Measurements from ENCODE around the gene RTN4R. TPM values are rescaled to one million over a fixed set of nuclear protein-coding genes. Genes with fewer than 3 reads are reported as not detected.

Gene RTN4R
- total and polyA plus RNA-seq, 2 of the 4 experiments (the other 2 are of a cell fraction): 0.18 to 0.94 TPM

DNA sequence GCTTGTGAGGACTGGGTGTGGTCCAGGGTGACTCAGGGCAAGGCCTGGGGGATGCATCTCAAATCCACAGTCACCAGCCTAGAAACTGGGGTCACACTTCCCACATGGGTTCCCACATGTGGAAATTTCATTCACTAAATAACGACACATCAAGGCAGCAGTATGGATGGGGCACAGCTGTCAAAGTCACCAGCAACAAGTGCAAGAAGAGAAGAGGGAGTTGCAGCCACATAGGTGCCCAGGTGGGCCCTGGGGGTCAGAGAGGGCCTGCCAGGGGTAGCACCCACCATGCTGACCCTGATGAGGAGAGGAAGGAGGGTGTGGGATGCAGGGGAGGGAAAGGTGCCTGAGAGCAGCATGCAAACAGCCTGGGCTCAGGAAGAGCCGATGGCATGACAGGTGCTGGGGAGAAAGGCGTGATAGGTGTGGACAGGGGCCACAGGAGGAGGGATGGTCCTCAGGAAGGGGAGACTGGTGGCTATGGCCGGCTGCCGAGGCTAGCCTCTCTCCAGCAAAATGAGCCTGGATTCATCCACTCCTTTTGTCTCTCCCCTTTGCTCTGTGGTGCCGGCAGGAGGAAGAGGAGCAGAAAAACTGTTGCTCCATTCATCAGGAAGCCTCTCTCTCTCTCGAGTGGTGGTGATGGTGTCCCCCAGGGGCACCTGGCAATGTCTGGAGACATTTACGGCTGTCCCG, 29.4 kb upstream of the RTN4R start:
- intact Hi-C loops (cut with micrococcal nuclease): no loop called here
- Histone ChIP-seq H4K5ac (ENCODE audit: low read depth, low read length) (no peak overlapping the region), H2AFZ (replicated peaks; ENCODE audit: low read length, poor library complexity) (peak overlapping the region; percentile 21), H2BK15ac (ENCODE audit: low read depth, low read length) (no peak overlapping the region), H4K8ac (ENCODE audit: low read depth in 2 of 2, low read length in 2 of 2) (no peak overlapping the region), H3K79me1 (ENCODE audit: low read depth in 1 of 2, low read length in 2 of 2) (no peaks in the 10 kb centered on the region), H3K9ac (ENCODE audit: low read depth, low read length) (no peak overlapping the region), H3K27me3 (ENCODE audit: control insufficient read depth, insufficient read depth, low read length) (peaks cover 46% of the 10 kb centered on the region), H2AK9ac (replicated peaks; ENCODE audit: low read depth, low read length, poor library complexity) (no peak overlapping the region), H3K23ac (ENCODE audit: low read depth, low read length) (no peak overlapping the region), H3K36me3 (ENCODE audit: control insufficient read depth, insufficient read depth, low read length) (no peaks in the 10 kb centered on the region), H3K4me3 (ENCODE audit: insufficient read depth, low read depth, low read length) (no peak overlapping the region), H3K56ac (ENCODE audit: extremely low read depth, insufficient read depth, low read length) (no peak overlapping the region), H3K14ac (replicated peaks; ENCODE audit: low read depth, low read length) (no peak overlapping the region), H2BK5ac (ENCODE audit: low read depth, low read length, poor library complexity, severe bottlenecking) (no peak overlapping the region), H2BK120ac (ENCODE audit: low read depth, low read length) (no peak overlapping the region), H3K4ac (ENCODE audit: low read depth, low read length) (no peak overlapping the region), H2BK20ac (ENCODE audit: low read depth, low read length) (no peak overlapping the region), H3K4me2 (ENCODE audit: low read depth, low read length) (no peak overlapping the region), H4K20me1 (ENCODE audit: insufficient read depth, low read length) (no peaks in the 10 kb centered on the region; the same call in none of the 2 replicates), H3K18ac (ENCODE audit: low read depth, low read length) (no peak overlapping the region), H3K4me1 (ENCODE audit: control insufficient read depth, insufficient read depth, low read length) (no peaks in the 10 kb centered on the region; the same call in 1 of the 2 replicates), H3K27ac (ENCODE audit: insufficient read depth, low read length) (no peak overlapping the region), H3K9me1 (ENCODE audit: insufficient read depth, low read length) (0 out of 2 replicates have a peak, but pooled peaks cover 2% of the 10 kb centered on the region), H3K9me3 (ENCODE audit: control insufficient read depth, insufficient read depth, low read length) (no peaks in the 10 kb centered on the region), H4K91ac (ENCODE audit: insufficient read depth, low read depth, low read length) (no peak overlapping the region), H2AK5ac (ENCODE audit: low read depth, low read length) (no peak overlapping the region; the same call in 1 of the 2 replicates)
- in situ Hi-C loops (cut with MboI; ENCODE audit: low sequenced_read_pairs): no loop called here
- DNase-seq (no peak), ATAC-seq (ENCODE audit: low read depth) (no peak)
- TF ChIP-seq RFX5 (IDR thresholded peaks at IDR 0.05; ENCODE audit: low read depth, low read length) (no peak), CHD1 (IDR thresholded peaks at IDR 0.05; ENCODE audit: low read depth, low read length) (no peak), RCOR1 (IDR thresholded peaks at IDR 0.05; ENCODE audit: insufficient replicate concordance, low read length) (no peak), MXI1 (IDR thresholded peaks at IDR 0.05; ENCODE audit: borderline replicate concordance, low read depth, low read length) (no peak), SMC3 (IDR thresholded peaks at IDR 0.05; ENCODE audit: low read depth, low read length) (no peak), CEBPB (IDR thresholded peaks at IDR 0.05; ENCODE audit: low read depth, low read length) (no peak), BHLHE40 (IDR thresholded peaks at IDR 0.05; ENCODE audit: low read depth, low read length) (no peak), POLR2A (IDR thresholded peaks at IDR 0.05; ENCODE audit: low read depth, low read length) (no peak), MAFK (IDR thresholded peaks at IDR 0.05; ENCODE audit: low read depth, low read length) (no peak), FOS (IDR thresholded peaks at IDR 0.05; ENCODE audit: low read depth, low read length) (no peak), NFE2L2 (IDR thresholded peaks at IDR 0.05; ENCODE audit: low read depth, low read length) (no peak), RAD21 (IDR thresholded peaks at IDR 0.05; ENCODE audit: low read length) (no peak), MAZ (IDR thresholded peaks at IDR 0.05; ENCODE audit: borderline replicate concordance, low read depth, low read length) (no peak)
- TF ChIP-seq, protein P1, sequence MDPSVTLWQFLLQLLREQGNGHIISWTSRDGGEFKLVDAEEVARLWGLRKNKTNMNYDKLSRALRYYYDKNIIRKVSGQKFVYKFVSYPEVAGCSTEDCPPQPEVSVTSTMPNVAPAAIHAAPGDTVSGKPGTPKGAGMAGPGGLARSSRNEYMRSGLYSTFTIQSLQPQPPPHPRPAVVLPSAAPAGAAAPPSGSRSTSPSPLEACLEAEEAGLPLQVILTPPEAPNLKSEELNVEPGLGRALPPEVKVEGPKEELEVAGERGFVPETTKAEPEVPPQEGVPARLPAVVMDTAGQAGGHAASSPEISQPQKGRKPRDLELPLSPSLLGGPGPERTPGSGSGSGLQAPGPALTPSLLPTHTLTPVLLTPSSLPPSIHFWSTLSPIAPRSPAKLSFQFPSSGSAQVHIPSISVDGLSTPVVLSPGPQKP (IDR thresholded peaks at IDR 0.05; ENCODE audit: borderline replicate concordance, low read depth, low read length): no peak
- TF ChIP-seq, protein P2, sequence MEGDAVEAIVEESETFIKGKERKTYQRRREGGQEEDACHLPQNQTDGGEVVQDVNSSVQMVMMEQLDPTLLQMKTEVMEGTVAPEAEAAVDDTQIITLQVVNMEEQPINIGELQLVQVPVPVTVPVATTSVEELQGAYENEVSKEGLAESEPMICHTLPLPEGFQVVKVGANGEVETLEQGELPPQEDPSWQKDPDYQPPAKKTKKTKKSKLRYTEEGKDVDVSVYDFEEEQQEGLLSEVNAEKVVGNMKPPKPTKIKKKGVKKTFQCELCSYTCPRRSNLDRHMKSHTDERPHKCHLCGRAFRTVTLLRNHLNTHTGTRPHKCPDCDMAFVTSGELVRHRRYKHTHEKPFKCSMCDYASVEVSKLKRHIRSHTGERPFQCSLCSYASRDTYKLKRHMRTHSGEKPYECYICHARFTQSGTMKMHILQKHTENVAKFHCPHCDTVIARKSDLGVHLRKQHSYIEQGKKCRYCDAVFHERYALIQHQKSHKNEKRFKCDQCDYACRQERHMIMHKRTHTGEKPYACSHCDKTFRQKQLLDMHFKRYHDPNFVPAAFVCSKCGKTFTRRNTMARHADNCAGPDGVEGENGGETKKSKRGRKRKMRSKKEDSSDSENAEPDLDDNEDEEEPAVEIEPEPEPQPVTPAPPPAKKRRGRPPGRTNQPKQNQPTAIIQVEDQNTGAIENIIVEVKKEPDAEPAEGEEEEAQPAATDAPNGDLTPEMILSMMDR (conservative IDR thresholded peaks at IDR 0.05; ENCODE audit: low read depth, low read length): no peak
- TF ChIP-seq, protein P3, sequence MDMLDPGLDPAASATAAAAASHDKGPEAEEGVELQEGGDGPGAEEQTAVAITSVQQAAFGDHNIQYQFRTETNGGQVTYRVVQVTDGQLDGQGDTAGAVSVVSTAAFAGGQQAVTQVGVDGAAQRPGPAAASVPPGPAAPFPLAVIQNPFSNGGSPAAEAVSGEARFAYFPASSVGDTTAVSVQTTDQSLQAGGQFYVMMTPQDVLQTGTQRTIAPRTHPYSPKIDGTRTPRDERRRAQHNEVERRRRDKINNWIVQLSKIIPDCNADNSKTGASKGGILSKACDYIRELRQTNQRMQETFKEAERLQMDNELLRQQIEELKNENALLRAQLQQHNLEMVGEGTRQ (IDR thresholded peaks at IDR 0.05; ENCODE audit: low read depth, low read length): no peak
- 92% methylated on average over 2 of the region's 9 CpGs; no CpG with 5 or more reads in 1 of the 2 experiments for WGBS, 2 experiments (ENCODE audit: extremely low coverage in 2 of 2, insufficient read length in 1 of 2)
- dilution Hi-C loops (cut with HindIII; ENCODE audit: low sequenced_read_pairs, unreplicated experiment): no loop called here
- ChIA-PET POLR2A (ENCODE audit: unreplicated experiment) (no interaction called here), CTCF (no interaction called here)
- BruUV-seq (replicated peaks): no TSS peak

Measured in IMR-90 (cell line).